Liver (tissue), 9 donors: ENCODE measurements around the gene DNAJB11. TPM values are rescaled to one million over a fixed set of nuclear protein-coding genes. Genes with fewer than 3 reads are reported as not detected.

Experiments used
- DNase-seq: peaks from one replicate; pipeline ENCODE4 v3.0.0-alpha.2; 2017; ENCODE audit warnings: low spot score
- H3K27ac ChIP-seq, 2 donors: one replicate each; pipeline ENCODE4 v1.7.0; 2013; ENCODE audit warnings: inconsistent platforms in 2 of 2, low read length in 2 of 2, control low read depth in 1 of 2, low read depth in 1 of 2, mild to moderate bottlenecking in 1 of 2
- H3K27me3 ChIP-seq, 4 donors: one replicate each; pipeline versions ENCODE4 v1.6.1 to v1.7.0; 2013; ENCODE audit warnings: low read length in 3 of 4, inconsistent platforms in 1 of 4, mild to moderate bottlenecking in 1 of 4, moderate library complexity in 1 of 4; ENCODE audit not compliant: control insufficient read depth in 4 of 4, insufficient read depth in 4 of 4
- H3K36me3 ChIP-seq, 4 donors: one replicate each; pipeline versions ENCODE4 v1.6.1 to v1.7.0; 2013; ENCODE audit warnings: low read length in 3 of 4, mild to moderate bottlenecking in 3 of 4, low read depth in 1 of 4, moderate library complexity in 1 of 4; ENCODE audit not compliant: control insufficient read depth in 4 of 4, insufficient read depth in 3 of 4
- H3K4me1 ChIP-seq, 4 donors: one replicate each; pipeline versions ENCODE4 v1.6.1 to v1.7.0; 2013; ENCODE audit warnings: low read length in 3 of 4, mild to moderate bottlenecking in 3 of 4, moderate library complexity in 1 of 4; ENCODE audit not compliant: control insufficient read depth in 4 of 4, insufficient read depth in 4 of 4
- H3K4me3 ChIP-seq, 3 donors: one replicate each; pipeline versions ENCODE4 v1.6.1 to v1.7.0; 2013; ENCODE audit warnings: low read length in 3 of 3, control low read depth in 1 of 3, low read depth in 1 of 3, mild to moderate bottlenecking in 1 of 3
- H3K9ac ChIP-seq, 2 donors: one replicate each; pipeline ENCODE4 v1.7.0; 2013; ENCODE audit warnings: low read length in 2 of 2, mild to moderate bottlenecking in 2 of 2, moderate library complexity in 2 of 2, control low read depth in 1 of 2, low read depth in 1 of 2
- H3K9me3 ChIP-seq, 4 donors: one replicate each; pipeline versions ENCODE4 v1.6.1 to v1.7.0; 2013; ENCODE audit warnings: low read length in 3 of 4; ENCODE audit not compliant: control insufficient read depth in 4 of 4
- FOXA1 ChIP-seq: IDR thresholded peaks from 2 replicates; pipeline ENCODE4 v1.6.1; 2016; ENCODE audit warnings: antibody characterized with exemption
- GABPA ChIP-seq, 2 donors: IDR thresholded peaks in 1 of 2; conservative IDR thresholded peaks in 1 of 2; 2 replicates each; pipeline ENCODE4 v1.6.1; 2016; ENCODE audit warnings: antibody characterized with exemption in 2 of 2, mild to moderate bottlenecking in 1 of 2, moderate library complexity in 1 of 2
- HNF4A ChIP-seq, 2 donors: conservative IDR thresholded peaks; 2 replicates each; pipeline ENCODE4 v1.6.1; 2016; ENCODE audit warnings: antibody characterized with exemption in 2 of 2, mild to moderate bottlenecking in 2 of 2
- HNF4G ChIP-seq: IDR thresholded peaks from 2 replicates; pipeline ENCODE4 v1.6.1; 2016; ENCODE audit warnings: antibody characterized with exemption
- NR2F2 ChIP-seq: IDR thresholded peaks from 2 replicates; pipeline ENCODE4 v1.6.1; 2016; ENCODE audit warnings: antibody characterized with exemption
- RAD21 ChIP-seq, 2 donors: IDR thresholded peaks; 2 replicates each; pipeline ENCODE4 v1.6.1; 2016; ENCODE audit warnings: antibody characterized with exemption in 2 of 2, mild to moderate bottlenecking in 2 of 2
- SP1 ChIP-seq: IDR thresholded peaks from 2 replicates; pipeline ENCODE4 v1.6.1; 2018; ENCODE audit warnings: antibody characterized with exemption, mild to moderate bottlenecking
- YY1 ChIP-seq: IDR thresholded peaks from 2 replicates; pipeline ENCODE4 v1.6.1; 2016; ENCODE audit warnings: antibody characterized with exemption, mild to moderate bottlenecking
- ZBTB33 ChIP-seq: IDR thresholded peaks from 2 replicates; pipeline ENCODE4 v1.6.1; 2016; ENCODE audit warnings: antibody characterized with exemption
- WGBS: extraction: QIAGEN DNeasy Blood & Tissue Kit; methylation state at CpG from one replicate; pipeline ENCODE4 v1.1.7; 2013; 5-methylcytosine and 5-hydroxymethylcytosine counted together
- polyA plus RNA-seq, 2 donors: library from polyadenylated mRNA; stranded (reverse) in 1 of 2; unstranded in 1 of 2; fragments of 200-250 nt in 1 of 2; fragments of >200 nt in 1 of 2; fragmentation: Nextera tagmentation in 1 of 2; extraction: Ambion mirVana in 1 of 2; gene quantifications; one replicate each; pipeline versions ENCODE4 v1.2.1 to v1.2.3, GENCODE V29; 2013 to 2015
- total RNA-seq, 2 donors: library from RNA; depleted of rRNA; stranded (reverse); fragments of >200 nt; gene quantifications; one replicate each; pipeline ENCODE4 v1.2.3, GENCODE V29; 2014
- TF ChIP-seq, protein P1 (sequence below): fragments of 150-350 bp; IDR thresholded peaks from 2 replicates; pipeline ENCODE4 v1.5.1; 2017; ENCODE audit warnings: improper control_type of control experiment, low read depth, low read length; ENCODE audit not compliant: missing input control
- TF ChIP-seq, protein P2 (sequence below): IDR thresholded peaks from 2 replicates; pipeline ENCODE4 v1.6.1; 2016; ENCODE audit warnings: antibody characterized with exemption
- TF ChIP-seq, protein P3 (sequence below): IDR thresholded peaks from 2 replicates; pipeline ENCODE4 v1.6.1; 2016; ENCODE audit warnings: antibody characterized with exemption, mild to moderate bottlenecking
- donor health status: healthy.
- donor health status: healthy.
- donor health status: healthy.
- donor health status: healthy.
- donor health status: healthy.

DNAJB11 gene
- total and polyA plus RNA-seq, 4 donors, result 30.2 to 101 (median 56.0) TPM

DNA sequence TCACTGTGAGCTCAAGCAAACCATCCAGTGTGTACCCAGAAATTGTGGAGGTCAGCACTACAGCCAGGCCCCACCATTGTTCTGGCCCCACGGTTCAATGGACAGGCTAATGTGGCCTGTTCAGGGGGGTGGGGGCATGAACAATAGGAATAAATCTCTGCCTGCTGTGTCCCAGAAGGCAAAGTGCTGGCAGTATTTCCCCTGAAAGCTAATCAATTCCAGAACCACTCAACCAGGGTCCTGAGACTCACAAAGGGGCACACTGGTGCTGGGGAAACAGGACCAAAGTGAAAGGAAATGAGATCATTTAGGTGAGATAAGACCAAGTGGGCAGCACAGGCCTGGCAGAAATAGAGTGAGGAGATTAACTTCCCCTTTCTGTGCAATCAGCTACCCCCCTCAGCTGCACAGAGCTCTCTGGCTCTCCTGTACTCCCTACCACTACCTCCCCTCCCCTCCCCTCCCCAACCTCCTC, 37.9 kb upstream of the DNAJB11 start:
- no peaks in the 10 kb centered on the region for H3K36me3 ChIP-seq
- H3K27ac ChIP-seq, result no peak overlapping the region
- peaks cover 0 to 5% (median 0%) of the 10 kb centered on the region in 4 donors for H3K4me1 ChIP-seq
- WGBS, result 71% methylated on average over 1 of the region's 1 CpG
- DNase-seq, result no peak
- TF ChIP-seq YY1 (no peak), SP1 (no peak), ZBTB33 (no peak), FOXA1 (no peak), NR2F2 (no peak), GABPA (IDR thresholded peaks at IDR 0.05 in 1 of 2, conservative IDR thresholded peaks at IDR 0.05 in 1 of 2) (no peak), RAD21 (IDR thresholded peaks at IDR 0.05) (no peak), HNF4A (conservative IDR thresholded peaks at IDR 0.05) (no peak)
- TF ChIP-seq, protein P1, sequence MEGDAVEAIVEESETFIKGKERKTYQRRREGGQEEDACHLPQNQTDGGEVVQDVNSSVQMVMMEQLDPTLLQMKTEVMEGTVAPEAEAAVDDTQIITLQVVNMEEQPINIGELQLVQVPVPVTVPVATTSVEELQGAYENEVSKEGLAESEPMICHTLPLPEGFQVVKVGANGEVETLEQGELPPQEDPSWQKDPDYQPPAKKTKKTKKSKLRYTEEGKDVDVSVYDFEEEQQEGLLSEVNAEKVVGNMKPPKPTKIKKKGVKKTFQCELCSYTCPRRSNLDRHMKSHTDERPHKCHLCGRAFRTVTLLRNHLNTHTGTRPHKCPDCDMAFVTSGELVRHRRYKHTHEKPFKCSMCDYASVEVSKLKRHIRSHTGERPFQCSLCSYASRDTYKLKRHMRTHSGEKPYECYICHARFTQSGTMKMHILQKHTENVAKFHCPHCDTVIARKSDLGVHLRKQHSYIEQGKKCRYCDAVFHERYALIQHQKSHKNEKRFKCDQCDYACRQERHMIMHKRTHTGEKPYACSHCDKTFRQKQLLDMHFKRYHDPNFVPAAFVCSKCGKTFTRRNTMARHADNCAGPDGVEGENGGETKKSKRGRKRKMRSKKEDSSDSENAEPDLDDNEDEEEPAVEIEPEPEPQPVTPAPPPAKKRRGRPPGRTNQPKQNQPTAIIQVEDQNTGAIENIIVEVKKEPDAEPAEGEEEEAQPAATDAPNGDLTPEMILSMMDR, result no peak
- TF ChIP-seq, protein P2, sequence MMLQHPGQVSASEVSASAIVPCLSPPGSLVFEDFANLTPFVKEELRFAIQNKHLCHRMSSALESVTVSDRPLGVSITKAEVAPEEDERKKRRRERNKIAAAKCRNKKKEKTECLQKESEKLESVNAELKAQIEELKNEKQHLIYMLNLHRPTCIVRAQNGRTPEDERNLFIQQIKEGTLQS, result no peak
- no peak overlapping the region for H3K9ac ChIP-seq
- no peaks in the 10 kb centered on the region for H3K27me3 ChIP-seq
- H3K4me3 ChIP-seq, result no peak overlapping the region
- H3K9me3 ChIP-seq, result no peaks in the 10 kb centered on the region

DNA sequence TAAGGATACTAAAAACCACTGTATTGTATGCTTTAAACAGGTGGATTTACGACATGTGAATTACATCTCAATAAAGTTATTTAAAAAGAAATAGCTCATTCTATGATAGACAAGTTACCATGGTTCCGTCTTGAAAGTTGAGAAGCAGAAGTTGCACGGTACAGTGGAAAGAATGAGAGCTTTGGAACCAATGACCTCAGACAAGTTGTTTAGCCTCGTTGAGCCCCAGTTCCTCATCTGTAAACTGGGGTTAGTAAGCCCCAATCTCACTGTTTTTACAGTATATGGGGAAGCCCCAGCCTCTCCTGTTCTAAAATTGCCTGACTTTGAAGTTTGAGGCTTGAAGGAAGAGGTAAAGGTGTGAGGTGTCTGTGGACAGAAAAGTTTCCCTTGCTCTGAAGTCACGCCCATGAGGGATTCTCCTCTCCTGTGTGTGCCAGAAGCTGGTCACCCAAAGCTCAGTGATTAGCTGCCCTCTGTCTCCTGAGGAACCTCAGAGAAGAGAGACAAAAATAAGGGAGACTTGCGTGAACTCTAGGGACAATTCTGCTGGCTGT, 36.3 kb upstream of the DNAJB11 start:
- TF ChIP-seq HNF4G (no peak), SP1 (no peak)
- TF ChIP-seq, protein P3, sequence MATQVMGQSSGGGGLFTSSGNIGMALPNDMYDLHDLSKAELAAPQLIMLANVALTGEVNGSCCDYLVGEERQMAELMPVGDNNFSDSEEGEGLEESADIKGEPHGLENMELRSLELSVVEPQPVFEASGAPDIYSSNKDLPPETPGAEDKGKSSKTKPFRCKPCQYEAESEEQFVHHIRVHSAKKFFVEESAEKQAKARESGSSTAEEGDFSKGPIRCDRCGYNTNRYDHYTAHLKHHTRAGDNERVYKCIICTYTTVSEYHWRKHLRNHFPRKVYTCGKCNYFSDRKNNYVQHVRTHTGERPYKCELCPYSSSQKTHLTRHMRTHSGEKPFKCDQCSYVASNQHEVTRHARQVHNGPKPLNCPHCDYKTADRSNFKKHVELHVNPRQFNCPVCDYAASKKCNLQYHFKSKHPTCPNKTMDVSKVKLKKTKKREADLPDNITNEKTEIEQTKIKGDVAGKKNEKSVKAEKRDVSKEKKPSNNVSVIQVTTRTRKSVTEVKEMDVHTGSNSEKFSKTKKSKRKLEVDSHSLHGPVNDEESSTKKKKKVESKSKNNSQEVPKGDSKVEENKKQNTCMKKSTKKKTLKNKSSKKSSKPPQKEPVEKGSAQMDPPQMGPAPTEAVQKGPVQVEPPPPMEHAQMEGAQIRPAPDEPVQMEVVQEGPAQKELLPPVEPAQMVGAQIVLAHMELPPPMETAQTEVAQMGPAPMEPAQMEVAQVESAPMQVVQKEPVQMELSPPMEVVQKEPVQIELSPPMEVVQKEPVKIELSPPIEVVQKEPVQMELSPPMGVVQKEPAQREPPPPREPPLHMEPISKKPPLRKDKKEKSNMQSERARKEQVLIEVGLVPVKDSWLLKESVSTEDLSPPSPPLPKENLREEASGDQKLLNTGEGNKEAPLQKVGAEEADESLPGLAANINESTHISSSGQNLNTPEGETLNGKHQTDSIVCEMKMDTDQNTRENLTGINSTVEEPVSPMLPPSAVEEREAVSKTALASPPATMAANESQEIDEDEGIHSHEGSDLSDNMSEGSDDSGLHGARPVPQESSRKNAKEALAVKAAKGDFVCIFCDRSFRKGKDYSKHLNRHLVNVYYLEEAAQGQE, result no peak
- H3K36me3 ChIP-seq, result peaks cover 0 to 4% (median 0%) of the 10 kb centered on the region in 4 donors
- no peak overlapping the region for H3K27ac ChIP-seq
- H3K9me3 ChIP-seq, result no peaks in the 10 kb centered on the region
- 83% methylated on average over 6 of the region's 6 CpGs for WGBS
- no peak for DNase-seq
- H3K4me3 ChIP-seq, result no peak overlapping the region
- H3K4me1 ChIP-seq, result peaks cover 0 to 5% (median 0%) of the 10 kb centered on the region in 4 donors
- H3K27me3 ChIP-seq, result no peaks in the 10 kb centered on the region
- no peak overlapping the region for H3K9ac ChIP-seq
